ENCODE measurements around the gene RINL. TPM values are rescaled to one million over a fixed set of nuclear protein-coding genes. Genes with fewer than 3 reads are reported as not detected.

RINL gene
- total and polyA plus RNA-seq, 2 of the 8 experiments (the other 6 are each of a cell fraction or from before 2014, with no cell fraction given), result 11.1 to 11.9 TPM

DNA sequence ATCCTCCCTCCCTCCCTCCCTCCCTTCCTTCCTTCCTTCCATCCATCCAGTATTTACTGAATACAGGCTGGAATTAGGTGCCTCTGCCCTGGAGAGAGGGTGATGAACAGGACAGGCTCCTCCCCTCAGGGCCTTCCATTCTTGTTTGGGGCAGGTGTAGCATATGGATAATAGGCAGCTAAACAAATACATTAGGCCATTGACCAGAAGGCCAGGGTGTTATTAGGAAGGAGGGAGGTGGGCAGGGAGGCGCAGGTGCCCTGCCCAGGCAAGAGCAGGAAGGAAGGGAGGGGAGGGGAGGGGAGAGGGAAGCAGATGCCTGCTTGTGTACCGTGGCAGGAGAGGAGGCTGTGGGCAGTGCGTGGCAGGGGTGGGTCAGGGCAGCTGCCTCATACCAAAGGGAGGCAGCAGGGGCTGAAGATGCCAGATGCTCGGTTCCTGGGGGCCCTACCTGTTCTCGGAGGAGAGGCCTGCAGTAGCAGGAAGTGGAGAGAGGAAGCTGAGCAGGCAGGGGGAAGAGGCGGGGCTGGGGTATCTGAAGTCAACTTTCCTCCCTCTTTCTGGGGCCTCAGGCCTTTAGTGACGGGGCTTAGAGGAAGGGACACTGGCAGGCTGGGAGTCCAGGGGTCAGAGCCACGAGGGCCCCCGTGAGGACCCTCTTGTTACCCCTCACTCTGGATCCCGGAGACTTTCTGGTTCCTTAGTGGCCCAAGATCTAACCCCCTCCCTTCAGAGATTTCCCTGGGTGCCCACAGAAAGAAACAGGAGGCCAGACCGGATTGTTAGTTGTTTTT, at the start of gene RINL (continued):
- TF ChIP-seq, protein P1, sequence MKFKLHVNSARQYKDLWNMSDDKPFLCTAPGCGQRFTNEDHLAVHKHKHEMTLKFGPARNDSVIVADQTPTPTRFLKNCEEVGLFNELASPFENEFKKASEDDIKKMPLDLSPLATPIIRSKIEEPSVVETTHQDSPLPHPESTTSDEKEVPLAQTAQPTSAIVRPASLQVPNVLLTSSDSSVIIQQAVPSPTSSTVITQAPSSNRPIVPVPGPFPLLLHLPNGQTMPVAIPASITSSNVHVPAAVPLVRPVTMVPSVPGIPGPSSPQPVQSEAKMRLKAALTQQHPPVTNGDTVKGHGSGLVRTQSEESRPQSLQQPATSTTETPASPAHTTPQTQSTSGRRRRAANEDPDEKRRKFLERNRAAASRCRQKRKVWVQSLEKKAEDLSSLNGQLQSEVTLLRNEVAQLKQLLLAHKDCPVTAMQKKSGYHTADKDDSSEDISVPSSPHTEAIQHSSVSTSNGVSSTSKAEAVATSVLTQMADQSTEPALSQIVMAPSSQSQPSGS (IDR thresholded peaks at IDR 0.05; ENCODE audit: low read length), result no peak
- TF ChIP-seq POLR2AphosphoS5 (IDR thresholded peaks at IDR 0.05; ENCODE audit: low read depth, low read length) (no peak), CREB1 (IDR thresholded peaks at IDR 0.05) (no peak), RAD21 (IDR thresholded peaks at IDR 0.05 in 1 of 2, conservative IDR thresholded peaks at IDR 0.05 in 1 of 2; ENCODE audit: low read depth in 2 of 2, low read length in 2 of 2) (no peak), KDM1A (IDR thresholded peaks at IDR 0.05; ENCODE audit: borderline replicate concordance, low read length) (no peak), RXRA (IDR thresholded peaks at IDR 0.05; ENCODE audit: insufficient read depth, low read depth, low read length) (no peak)
- TF ChIP-seq, protein P2, sequence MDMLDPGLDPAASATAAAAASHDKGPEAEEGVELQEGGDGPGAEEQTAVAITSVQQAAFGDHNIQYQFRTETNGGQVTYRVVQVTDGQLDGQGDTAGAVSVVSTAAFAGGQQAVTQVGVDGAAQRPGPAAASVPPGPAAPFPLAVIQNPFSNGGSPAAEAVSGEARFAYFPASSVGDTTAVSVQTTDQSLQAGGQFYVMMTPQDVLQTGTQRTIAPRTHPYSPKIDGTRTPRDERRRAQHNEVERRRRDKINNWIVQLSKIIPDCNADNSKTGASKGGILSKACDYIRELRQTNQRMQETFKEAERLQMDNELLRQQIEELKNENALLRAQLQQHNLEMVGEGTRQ (IDR thresholded peaks at IDR 0.05; ENCODE audit: low read length), result no peak

Data from H1 (cell line).